ENCODE measurements around the gene COMMD10. TPM values are rescaled to one million over a fixed set of nuclear protein-coding genes. Genes with fewer than 3 reads are reported as not detected.

Gene COMMD10
- total and polyA plus RNA-seq, 2 of the 4 experiments (the other 2 are of a cell fraction): 12.8 to 20.4 TPM

GRCh38 chr5:116280149-116280803, 195.5 kb downstream of the COMMD10 start:
- dilution Hi-C loops (cut with HindIII; ENCODE audit: low sequenced_read_pairs, unreplicated experiment): no loop called here
- ChIA-PET CTCF (no interaction called here), POLR2A (ENCODE audit: unreplicated experiment) (no interaction called here)
- no CpG with 5 or more reads among the region's 5 CpGs for WGBS, 2 experiments (ENCODE audit: extremely low coverage in 2 of 2, insufficient read length in 1 of 2)
- no peak overlapping the region for H2BK120ac ChIP-seq (ENCODE audit: low read depth, low read length)
- H4K91ac ChIP-seq (ENCODE audit: insufficient read depth, low read depth, low read length): no peak overlapping the region
- H3K4me3 ChIP-seq (ENCODE audit: insufficient read depth, low read depth, low read length): no peak overlapping the region
- H4K8ac ChIP-seq (ENCODE audit: low read depth in 2 of 2, low read length in 2 of 2): no peak overlapping the region
- no peaks in the 10 kb centered on the region for H3K79me1 ChIP-seq (ENCODE audit: low read depth in 1 of 2, low read length in 2 of 2)
- DNase-seq (no peak), ATAC-seq (ENCODE audit: low read depth) (no peak)
- H3K9ac ChIP-seq (ENCODE audit: low read depth, low read length): no peak overlapping the region
- H2AK5ac ChIP-seq (ENCODE audit: low read depth, low read length): no peak overlapping the region
- H3K23ac ChIP-seq (ENCODE audit: low read depth, low read length): no peak overlapping the region
- no peaks in the 10 kb centered on the region for H4K20me1 ChIP-seq (ENCODE audit: insufficient read depth, low read length)
- in situ Hi-C loops (cut with MboI; ENCODE audit: low sequenced_read_pairs): no loop called here
- H3K14ac ChIP-seq (replicated peaks; ENCODE audit: low read depth, low read length): no peak overlapping the region
- H2BK15ac ChIP-seq (ENCODE audit: low read depth, low read length): no peak overlapping the region
- H3K4ac ChIP-seq (ENCODE audit: low read depth, low read length): no peak overlapping the region
- no peak overlapping the region for H3K56ac ChIP-seq (ENCODE audit: extremely low read depth, insufficient read depth, low read length)
- no peak overlapping the region for H3K18ac ChIP-seq (ENCODE audit: low read depth, low read length)
- no peak overlapping the region for H2AFZ ChIP-seq (replicated peaks; ENCODE audit: low read length, poor library complexity)
- no peak overlapping the region for H3K4me2 ChIP-seq (ENCODE audit: low read depth, low read length)
- no peaks in the 10 kb centered on the region for H3K9me1 ChIP-seq (ENCODE audit: insufficient read depth, low read length)
- no peaks in the 10 kb centered on the region for H3K4me1 ChIP-seq (ENCODE audit: control insufficient read depth, insufficient read depth, low read length)
- no peak overlapping the region for H2AK9ac ChIP-seq (replicated peaks; ENCODE audit: low read depth, low read length, poor library complexity)
- H3K27me3 ChIP-seq (ENCODE audit: control insufficient read depth, insufficient read depth, low read length): no peaks in the 10 kb centered on the region
- H2BK5ac ChIP-seq (ENCODE audit: low read depth, low read length, poor library complexity, severe bottlenecking): no peak overlapping the region
- no peak for TF ChIP-seq NFE2L2 (IDR thresholded peaks at IDR 0.05; ENCODE audit: low read depth, low read length)
- no peak for TF ChIP-seq ELK1 (IDR thresholded peaks at IDR 0.05; ENCODE audit: borderline replicate concordance, low read depth, low read length)
- no peak for TF ChIP-seq SMC3 (IDR thresholded peaks at IDR 0.05; ENCODE audit: low read depth, low read length)
- TF ChIP-seq CHD1 (IDR thresholded peaks at IDR 0.05; ENCODE audit: low read depth, low read length): no peak
- TF ChIP-seq CTCF (conservative IDR thresholded peaks at IDR 0.05; ENCODE audit: low read depth, low read length): no peak
- TF ChIP-seq RFX5 (IDR thresholded peaks at IDR 0.05; ENCODE audit: low read depth, low read length): no peak
- TF ChIP-seq MAFK (IDR thresholded peaks at IDR 0.05; ENCODE audit: low read depth, low read length): no peak
- BruUV-seq (replicated peaks): no TSS peak
- H3K36me3 ChIP-seq (ENCODE audit: control insufficient read depth, insufficient read depth, low read length): no peaks in the 10 kb centered on the region
- intact Hi-C loops (cut with micrococcal nuclease): no loop called here
- H2BK20ac ChIP-seq (ENCODE audit: low read depth, low read length): no peak overlapping the region
- no peak overlapping the region for H4K5ac ChIP-seq (ENCODE audit: low read depth, low read length)
- no peak overlapping the region for H3K27ac ChIP-seq (ENCODE audit: insufficient read depth, low read length)
- peaks cover 2% of the 10 kb centered on the region; the same call in 1 of the 2 replicates for H3K9me3 ChIP-seq (ENCODE audit: control insufficient read depth, insufficient read depth, low read length)

Data from IMR-90 (cell line).